ENCODE measurements around the gene CAPN7.

CAPN7 gene

DNA sequence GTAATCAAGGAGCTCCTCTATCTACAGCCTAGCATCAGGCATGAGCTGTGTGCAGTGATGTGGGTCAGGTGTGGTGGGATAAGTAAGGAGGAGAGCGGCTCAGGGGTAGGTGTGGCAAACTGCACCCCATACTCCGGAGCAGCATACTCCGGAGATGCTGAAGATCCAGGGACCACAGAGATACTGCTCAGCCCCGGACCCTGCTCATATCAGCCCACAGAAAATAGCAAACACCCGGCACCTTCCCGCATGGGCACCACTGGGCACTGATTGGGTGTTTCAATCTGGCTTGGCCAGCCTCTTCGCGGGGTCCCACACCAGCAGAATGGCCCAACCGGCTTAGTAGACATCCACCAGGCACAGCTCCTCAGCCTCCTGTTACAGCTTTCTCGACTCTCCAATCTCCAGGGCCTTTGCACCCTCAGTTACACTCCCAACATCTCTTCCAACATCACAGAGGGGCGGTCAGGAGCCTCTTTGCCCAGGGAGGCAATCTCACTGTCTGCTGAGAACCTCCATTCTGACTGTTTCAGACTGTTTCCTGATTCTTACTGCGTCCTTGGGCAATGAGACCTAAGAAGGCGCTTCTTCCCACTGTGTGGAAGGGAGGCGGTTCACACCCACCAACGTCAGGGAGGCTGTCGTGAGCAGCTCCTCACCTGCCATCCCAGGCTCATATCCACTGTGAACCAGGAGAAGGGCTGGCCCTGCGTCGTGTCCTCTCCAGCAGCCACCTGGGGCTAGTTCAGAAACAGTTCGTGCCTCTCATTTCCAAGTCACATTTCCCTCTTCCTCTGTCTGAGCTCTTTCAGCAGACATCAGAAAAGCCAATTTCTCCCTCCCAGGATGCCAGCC is 59.8 kb downstream of the CAPN7 start:
- no peak overlapping the region for H3K4me3 ChIP-seq (ENCODE audit: low read length)
- TF ChIP-seq, protein P1, sequence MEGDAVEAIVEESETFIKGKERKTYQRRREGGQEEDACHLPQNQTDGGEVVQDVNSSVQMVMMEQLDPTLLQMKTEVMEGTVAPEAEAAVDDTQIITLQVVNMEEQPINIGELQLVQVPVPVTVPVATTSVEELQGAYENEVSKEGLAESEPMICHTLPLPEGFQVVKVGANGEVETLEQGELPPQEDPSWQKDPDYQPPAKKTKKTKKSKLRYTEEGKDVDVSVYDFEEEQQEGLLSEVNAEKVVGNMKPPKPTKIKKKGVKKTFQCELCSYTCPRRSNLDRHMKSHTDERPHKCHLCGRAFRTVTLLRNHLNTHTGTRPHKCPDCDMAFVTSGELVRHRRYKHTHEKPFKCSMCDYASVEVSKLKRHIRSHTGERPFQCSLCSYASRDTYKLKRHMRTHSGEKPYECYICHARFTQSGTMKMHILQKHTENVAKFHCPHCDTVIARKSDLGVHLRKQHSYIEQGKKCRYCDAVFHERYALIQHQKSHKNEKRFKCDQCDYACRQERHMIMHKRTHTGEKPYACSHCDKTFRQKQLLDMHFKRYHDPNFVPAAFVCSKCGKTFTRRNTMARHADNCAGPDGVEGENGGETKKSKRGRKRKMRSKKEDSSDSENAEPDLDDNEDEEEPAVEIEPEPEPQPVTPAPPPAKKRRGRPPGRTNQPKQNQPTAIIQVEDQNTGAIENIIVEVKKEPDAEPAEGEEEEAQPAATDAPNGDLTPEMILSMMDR (IDR thresholded peaks at IDR 0.05; ENCODE audit: insufficient read depth, low read depth, low read length, missing control alignments): no peak
- DNase-seq (ENCODE audit: low read depth): no peak

DNA sequence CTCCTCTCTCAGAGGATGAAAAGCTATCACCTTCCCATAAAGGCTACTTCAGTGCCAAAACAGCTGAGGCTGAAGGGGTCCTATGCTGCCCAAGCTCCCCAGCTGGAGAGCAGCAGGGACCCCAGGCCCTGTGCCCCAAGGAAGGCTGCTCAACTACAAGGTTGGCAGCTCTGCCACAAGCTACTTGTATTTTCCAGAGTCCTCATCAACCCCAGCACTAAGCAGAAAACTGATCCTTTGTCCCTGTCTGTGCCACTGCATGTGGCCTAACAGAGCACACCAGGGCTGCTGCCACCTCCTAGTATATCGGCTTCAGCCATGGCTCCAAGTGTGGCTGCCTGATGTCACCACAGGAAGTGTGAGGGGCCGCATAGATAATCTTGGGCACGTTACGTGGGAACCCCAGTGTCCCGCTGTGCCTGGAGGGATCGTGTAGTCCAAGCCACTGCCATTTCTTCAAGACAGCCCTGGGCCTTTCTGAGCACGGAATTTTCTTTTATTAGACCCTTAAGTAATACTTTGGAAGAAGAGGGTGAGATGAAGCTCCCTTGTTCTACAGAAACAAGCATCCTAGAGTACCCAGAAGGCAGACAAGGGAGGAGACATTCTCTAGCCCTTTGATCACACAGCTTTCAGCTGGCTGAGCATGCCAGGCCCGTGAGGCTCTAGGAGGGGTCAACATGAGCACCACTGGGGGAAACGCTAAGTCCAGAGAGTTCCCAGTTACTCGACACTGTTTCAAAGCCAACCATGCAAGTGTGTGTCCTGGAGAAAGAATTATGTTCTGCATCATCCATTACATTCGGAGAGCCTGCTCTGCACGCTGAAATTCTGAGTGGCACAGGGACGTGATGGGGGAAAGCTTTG is 60.7 kb downstream of the CAPN7 start:
- TF ChIP-seq, protein P1 (IDR thresholded peaks at IDR 0.05; ENCODE audit: insufficient read depth, low read depth, low read length, missing control alignments): no peak
- no peak overlapping the region for H3K4me3 ChIP-seq (ENCODE audit: low read length)
- no peak for DNase-seq (ENCODE audit: low read depth)

GRCh38 chr3:15267502-15267901 is 61.5 kb downstream of the CAPN7 start:
- DNase-seq (ENCODE audit: low read depth): no peak
- TF ChIP-seq, protein P1 (IDR thresholded peaks at IDR 0.05; ENCODE audit: insufficient read depth, low read depth, low read length, missing control alignments): no peak
- H3K4me3 ChIP-seq (ENCODE audit: low read length): no peak overlapping the region

- DNase-seq (ENCODE audit: low read depth): peak; percentile 84
- no peak overlapping the region for H3K4me3 ChIP-seq (ENCODE audit: low read length)
- TF ChIP-seq, protein P1 (IDR thresholded peaks at IDR 0.05; ENCODE audit: insufficient read depth, low read depth, low read length, missing control alignments): peak; percentile 97
These were observed 62.1 kb downstream of the CAPN7 start for GRCh38 chr3:15268033-15268631.

DNA sequence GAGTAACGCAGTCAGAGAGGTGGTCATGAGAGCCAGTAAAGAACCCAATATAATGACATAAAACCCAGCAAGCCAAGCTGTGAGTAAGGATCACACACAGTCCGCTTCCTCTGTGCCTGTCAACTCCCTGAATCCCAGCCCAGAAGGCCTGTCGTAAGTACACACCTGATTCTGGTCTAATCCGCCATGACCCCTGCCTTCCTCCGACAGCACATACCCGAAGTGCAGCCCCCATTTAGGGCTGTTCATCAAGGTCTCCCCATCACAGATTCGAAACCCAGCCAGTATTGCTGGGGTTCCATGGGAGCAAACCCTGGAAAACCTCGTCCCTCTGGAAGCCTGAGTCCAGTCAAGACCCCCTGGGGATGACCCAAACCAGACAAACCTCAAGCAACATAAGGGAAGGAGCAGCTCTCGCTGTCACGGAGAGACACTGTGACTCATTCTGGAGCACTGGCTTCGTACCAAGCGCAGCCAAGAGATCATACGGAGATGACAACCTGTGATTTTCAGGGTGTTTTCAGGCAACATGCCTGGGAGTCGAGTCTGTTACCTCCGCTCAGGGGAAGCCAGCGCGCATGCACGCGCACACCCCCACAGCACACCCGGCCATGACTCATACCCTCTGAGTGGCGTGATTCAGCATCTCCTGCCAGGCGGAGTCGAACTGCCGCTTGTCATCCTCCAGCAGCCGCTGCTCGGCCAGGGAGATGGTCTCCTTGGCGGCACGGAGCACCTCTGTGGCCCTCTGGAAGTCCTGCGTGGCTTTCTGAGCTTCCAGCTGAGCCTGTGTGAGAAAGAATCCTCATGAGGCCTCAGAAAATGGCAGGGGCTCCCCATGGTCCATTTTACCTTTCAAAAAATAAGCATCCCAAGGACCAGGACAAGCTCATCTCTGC is 63.3 kb downstream of the CAPN7 start:
- TF ChIP-seq, protein P1 (IDR thresholded peaks at IDR 0.05; ENCODE audit: insufficient read depth, low read depth, low read length, missing control alignments): no peak
- no peak overlapping the region for H3K4me3 ChIP-seq (ENCODE audit: low read length)
- peak; percentile 99 for DNase-seq (ENCODE audit: low read depth)

GRCh38 chr3:15271030-15271429 is 65.0 kb downstream of the CAPN7 start:
- no peak overlapping the region for H3K4me3 ChIP-seq (ENCODE audit: low read length)
- TF ChIP-seq, protein P1 (IDR thresholded peaks at IDR 0.05; ENCODE audit: insufficient read depth, low read depth, low read length, missing control alignments): no peak
- DNase-seq (ENCODE audit: low read depth): no peak

Measured in epithelial cell of esophagus (primary cell).